Breast epithelium (tissue), 3 donors: ENCODE measurements around the gene PAK5.

Source experiments
- POLR2A ChIP-seq: fragments of 450-650 bp; IDR thresholded peaks from one replicate; pipeline ENCODE4 v1.6.1; 2016; ENCODE audit warnings: antibody characterized with exemption, mild to moderate bottlenecking, moderate library complexity
- POLR2AphosphoS5 ChIP-seq, 3 donors: sonication (generic); formaldehyde crosslinking; IDR thresholded peaks; one replicate each; pipeline ENCODE4 v1.6.1; 2017; ENCODE audit warnings: antibody characterized with exemption in 3 of 3
- TF ChIP-seq, protein P1 (sequence below), 3 donors: fragments of 450-650 bp; IDR thresholded peaks; one replicate each; pipeline ENCODE4 v1.5.1; 2016 to 2017; ENCODE audit warnings: antibody characterized with exemption in 3 of 3, mild to moderate bottlenecking in 3 of 3, moderate library complexity in 3 of 3

DNA sequence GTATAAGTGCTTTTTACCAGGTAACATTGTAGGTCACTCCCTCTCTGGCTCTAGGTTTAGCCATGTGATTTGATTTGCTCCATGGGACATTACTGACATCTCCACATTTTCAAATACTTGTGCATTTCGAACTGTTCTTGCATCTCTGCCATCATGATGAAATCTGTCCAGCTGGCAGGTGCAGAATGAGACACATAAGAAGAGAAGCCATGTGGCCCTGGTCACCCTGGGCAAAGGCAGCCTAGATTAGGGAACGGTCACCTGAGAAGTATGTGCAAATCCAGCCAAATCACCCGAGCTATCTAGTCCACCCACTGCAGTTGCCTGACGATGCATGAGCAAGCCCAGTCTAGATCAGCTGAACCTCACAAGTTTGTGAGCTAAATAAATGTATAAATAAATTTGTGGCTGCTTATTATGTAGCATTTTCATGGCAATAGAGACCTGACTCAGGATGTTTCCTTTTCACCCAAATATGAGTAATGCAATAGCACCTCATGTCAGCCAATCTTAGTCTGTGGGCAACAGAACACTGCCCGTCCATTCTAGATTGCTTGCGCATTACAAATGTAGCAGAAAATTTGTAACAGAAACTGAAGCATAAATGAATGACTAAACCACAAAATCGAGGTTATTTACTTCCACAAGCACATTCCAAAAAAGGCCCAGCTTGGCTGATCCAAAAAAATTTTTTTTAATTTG lies 115.2 kb downstream of the PAK5 start:
- TF ChIP-seq, protein P1, sequence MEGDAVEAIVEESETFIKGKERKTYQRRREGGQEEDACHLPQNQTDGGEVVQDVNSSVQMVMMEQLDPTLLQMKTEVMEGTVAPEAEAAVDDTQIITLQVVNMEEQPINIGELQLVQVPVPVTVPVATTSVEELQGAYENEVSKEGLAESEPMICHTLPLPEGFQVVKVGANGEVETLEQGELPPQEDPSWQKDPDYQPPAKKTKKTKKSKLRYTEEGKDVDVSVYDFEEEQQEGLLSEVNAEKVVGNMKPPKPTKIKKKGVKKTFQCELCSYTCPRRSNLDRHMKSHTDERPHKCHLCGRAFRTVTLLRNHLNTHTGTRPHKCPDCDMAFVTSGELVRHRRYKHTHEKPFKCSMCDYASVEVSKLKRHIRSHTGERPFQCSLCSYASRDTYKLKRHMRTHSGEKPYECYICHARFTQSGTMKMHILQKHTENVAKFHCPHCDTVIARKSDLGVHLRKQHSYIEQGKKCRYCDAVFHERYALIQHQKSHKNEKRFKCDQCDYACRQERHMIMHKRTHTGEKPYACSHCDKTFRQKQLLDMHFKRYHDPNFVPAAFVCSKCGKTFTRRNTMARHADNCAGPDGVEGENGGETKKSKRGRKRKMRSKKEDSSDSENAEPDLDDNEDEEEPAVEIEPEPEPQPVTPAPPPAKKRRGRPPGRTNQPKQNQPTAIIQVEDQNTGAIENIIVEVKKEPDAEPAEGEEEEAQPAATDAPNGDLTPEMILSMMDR (IDR thresholded peaks at IDR 0.05), result no peak
- TF ChIP-seq POLR2A, result no peak
- TF ChIP-seq POLR2AphosphoS5 (IDR thresholded peaks at IDR 0.05), result no peak
